ENCODE measurements around the gene DNAH10.

The DNAH10 gene

GRCh38 chr12:123960856-123961255, 198.8 kb downstream of the DNAH10 start:
- H3K4me1 ChIP-seq (ENCODE audit: insufficient read depth, low read length, poor library complexity, severe bottlenecking) = no peaks in the 10 kb centered on the region
- H3K27me3 ChIP-seq (ENCODE audit: insufficient read depth, low read length, poor library complexity, severe bottlenecking) = no peaks in the 10 kb centered on the region
- H3K36me3 ChIP-seq (ENCODE audit: insufficient read depth, low read length) = no peaks in the 10 kb centered on the region
- H3F3A ChIP-seq (ENCODE audit: low read depth) = no peaks in the 10 kb centered on the region
- no peak overlapping the region for H3K9ac ChIP-seq (ENCODE audit: low read depth, low read length, poor library complexity, severe bottlenecking)
- no peak overlapping the region for H3K4me3 ChIP-seq (ENCODE audit: low read length, poor library complexity, severe bottlenecking)
- H3K79me2 ChIP-seq (ENCODE audit: insufficient read depth, low read length) = no peaks in the 10 kb centered on the region
- no peaks in the 10 kb centered on the region for H3K9me2 ChIP-seq (replicated peaks; ENCODE audit: low read depth, low read length)
- TF ChIP-seq CTCF (conservative IDR thresholded peaks at IDR 0.05; ENCODE audit: low read length) = no peak
- no peak for TF ChIP-seq EZH2phosphoT487 (IDR thresholded peaks at IDR 0.05; ENCODE audit: borderline replicate concordance)
- no peak overlapping the region for H2AFZ ChIP-seq (ENCODE audit: low read length)
- no peaks in the 10 kb centered on the region for H3K9me3 ChIP-seq (ENCODE audit: insufficient read depth, low read depth, low read length)
- no peak overlapping the region for H3K4me2 ChIP-seq (ENCODE audit: low read depth, low read length, poor library complexity, severe bottlenecking)
- no peaks in the 10 kb centered on the region for H4K20me1 ChIP-seq (ENCODE audit: insufficient read depth, low read length, poor library complexity, severe bottlenecking)

GRCh38 chr12:123961585-123962345, 199.7 kb downstream of the DNAH10 start:
- H3K9me2 ChIP-seq (replicated peaks; ENCODE audit: low read depth, low read length) = no peaks in the 10 kb centered on the region
- H3K9me3 ChIP-seq (ENCODE audit: insufficient read depth, low read depth, low read length) = no peaks in the 10 kb centered on the region
- TF ChIP-seq EZH2phosphoT487 (IDR thresholded peaks at IDR 0.05; ENCODE audit: borderline replicate concordance) (no peak), CTCF (conservative IDR thresholded peaks at IDR 0.05; ENCODE audit: low read length) (no peak)
- H3K27me3 ChIP-seq (ENCODE audit: insufficient read depth, low read length, poor library complexity, severe bottlenecking) = no peaks in the 10 kb centered on the region
- H3K79me2 ChIP-seq (ENCODE audit: insufficient read depth, low read length) = no peaks in the 10 kb centered on the region
- no peaks in the 10 kb centered on the region for H3K4me1 ChIP-seq (ENCODE audit: insufficient read depth, low read length, poor library complexity, severe bottlenecking)
- H4K20me1 ChIP-seq (ENCODE audit: insufficient read depth, low read length, poor library complexity, severe bottlenecking) = no peaks in the 10 kb centered on the region
- no peak overlapping the region for H3K9ac ChIP-seq (ENCODE audit: low read depth, low read length, poor library complexity, severe bottlenecking)
- H2AFZ ChIP-seq (ENCODE audit: low read length) = no peak overlapping the region
- no peak overlapping the region for H3K4me3 ChIP-seq (ENCODE audit: low read length, poor library complexity, severe bottlenecking)
- no peak overlapping the region for H3K4me2 ChIP-seq (ENCODE audit: low read depth, low read length, poor library complexity, severe bottlenecking)
- no peaks in the 10 kb centered on the region for H3F3A ChIP-seq (ENCODE audit: low read depth)
- no peaks in the 10 kb centered on the region for H3K36me3 ChIP-seq (ENCODE audit: insufficient read depth, low read length)

GRCh38 chr12:123962513-123962912, 200.4 kb downstream of the DNAH10 start:
- Histone ChIP-seq H3K4me1 (ENCODE audit: insufficient read depth, low read length, poor library complexity, severe bottlenecking) (no peaks in the 10 kb centered on the region), H3K79me2 (ENCODE audit: insufficient read depth, low read length) (no peaks in the 10 kb centered on the region), H3K4me2 (ENCODE audit: low read depth, low read length, poor library complexity, severe bottlenecking) (no peak overlapping the region), H3K4me3 (ENCODE audit: low read length, poor library complexity, severe bottlenecking) (no peak overlapping the region), H4K20me1 (ENCODE audit: insufficient read depth, low read length, poor library complexity, severe bottlenecking) (no peaks in the 10 kb centered on the region), H3K9me3 (ENCODE audit: insufficient read depth, low read depth, low read length) (no peaks in the 10 kb centered on the region), H3K36me3 (ENCODE audit: insufficient read depth, low read length) (no peaks in the 10 kb centered on the region), H3K9ac (ENCODE audit: low read depth, low read length, poor library complexity, severe bottlenecking) (no peak overlapping the region), H3K9me2 (replicated peaks; ENCODE audit: low read depth, low read length) (no peaks in the 10 kb centered on the region), H3K27me3 (ENCODE audit: insufficient read depth, low read length, poor library complexity, severe bottlenecking) (no peaks in the 10 kb centered on the region), H3F3A (ENCODE audit: low read depth) (no peaks in the 10 kb centered on the region), H2AFZ (ENCODE audit: low read length) (no peak overlapping the region)
- TF ChIP-seq EZH2phosphoT487 (IDR thresholded peaks at IDR 0.05; ENCODE audit: borderline replicate concordance) (no peak), CTCF (conservative IDR thresholded peaks at IDR 0.05; ENCODE audit: low read length) (no peak)

Data from Loucy (cell line).